MCF 10A (cell line): ENCODE results near the gene RAB18. TPM values are rescaled to one million over a fixed set of nuclear protein-coding genes. Genes with fewer than 3 reads are reported as not detected.

Experiments used
- BruUV-seq: library from RNA; stranded (reverse); fragments of 400-500 nt; replicated peaks from 2 replicates; lab custom pipeline; 2021; lab: Mats Ljungman, UMichigan
- CTCF ChIA-PET: fragments of 300-600 bp; sonication (Branson Sonifier 250); formaldehyde crosslinking; extraction: SDS; loops from one replicate; lab custom pipeline; 2021; ENCODE audit warnings: antibody characterized with exemption, inconsistent platforms; lab: Yijun Ruan, JAX
- POLR2A ChIA-PET: fragments of 300-600, 350-650 bp; sonication (Branson Sonifier 250); formaldehyde crosslinking; extraction: SDS; loops from one replicate; lab custom pipeline; 2020; ENCODE audit warnings: antibody characterized with exemption, inconsistent platforms; lab: Yijun Ruan, JAX
- DNase-seq: peaks from one replicate; pipeline ENCODE4 v3.0.0-alpha.2; 2018; ENCODE audit not compliant: unreplicated experiment
- H3K27ac Mint-ChIP-seq: one replicate; pipeline ENCODE4 v1.8.0; 2022; ENCODE audit warnings: mild to moderate bottlenecking, low read depth, mixed read lengths; ENCODE audit not compliant: unreplicated experiment
- H3K27me3 Mint-ChIP-seq: one replicate; pipeline ENCODE4 v1.8.0; 2022; ENCODE audit warnings: mixed read lengths; ENCODE audit not compliant: insufficient read depth, unreplicated experiment
- H3K36me3 Mint-ChIP-seq: one replicate; pipeline ENCODE4 v1.8.0; 2022; ENCODE audit warnings: mild to moderate bottlenecking, moderate library complexity, mixed read lengths; ENCODE audit not compliant: insufficient read depth, unreplicated experiment
- H3K4me1 Mint-ChIP-seq: one replicate; pipeline ENCODE4 v1.8.0; 2022; ENCODE audit warnings: mixed read lengths; ENCODE audit not compliant: insufficient read depth, unreplicated experiment
- H3K4me3 Mint-ChIP-seq: one replicate; pipeline ENCODE4 v1.8.0; 2022; ENCODE audit warnings: mild to moderate bottlenecking, moderate library complexity, mixed read lengths; ENCODE audit not compliant: unreplicated experiment
- H3K9me3 Mint-ChIP-seq: one replicate; pipeline ENCODE4 v1.8.0; 2022; ENCODE audit warnings: mixed read lengths; ENCODE audit not compliant: unreplicated experiment
- intact Hi-C: fragments of 100-400 bp; cut with micrococcal nuclease; formaldehyde crosslinking; loops from 2 replicates; pipeline ENCODE4 v1.14.1; 2022
- total RNA-seq: library from RNA; stranded (reverse); gene quantifications from 2 replicates; pipeline ENCODE4 v1.2.3, GENCODE V29; 2022
- TF ChIP-seq, protein P1 (sequence below): fragments of 200-600 bp; IDR thresholded peaks from one replicate; pipeline ENCODE4 v1.8.0; 2022; ENCODE audit warnings: antibody characterized with exemption, mild to moderate bottlenecking; ENCODE audit not compliant: unreplicated experiment

Gene RAB18
- total RNA-seq, 1 experiment from 2014 or later: 126 TPM

DNA sequence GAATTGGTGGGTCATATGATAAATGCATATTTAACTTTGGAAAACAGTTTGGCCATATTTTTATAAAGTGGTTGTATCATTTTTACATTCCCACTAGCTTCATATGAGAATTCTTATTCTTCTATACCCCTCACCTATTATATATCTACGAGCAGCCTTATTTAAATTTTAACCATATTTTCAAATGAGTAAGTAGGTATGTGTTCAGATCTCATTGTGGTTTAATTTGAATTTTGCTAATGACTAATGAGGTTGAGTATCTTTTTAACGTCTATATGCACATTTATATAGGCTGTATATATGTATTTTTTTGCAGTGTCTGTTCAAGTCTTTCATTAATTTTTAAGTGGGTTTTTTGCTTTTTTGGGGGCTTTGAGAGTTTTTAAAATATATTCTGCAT lies 14.2 kb downstream of the RAB18 start:
- TF ChIP-seq, protein P1, sequence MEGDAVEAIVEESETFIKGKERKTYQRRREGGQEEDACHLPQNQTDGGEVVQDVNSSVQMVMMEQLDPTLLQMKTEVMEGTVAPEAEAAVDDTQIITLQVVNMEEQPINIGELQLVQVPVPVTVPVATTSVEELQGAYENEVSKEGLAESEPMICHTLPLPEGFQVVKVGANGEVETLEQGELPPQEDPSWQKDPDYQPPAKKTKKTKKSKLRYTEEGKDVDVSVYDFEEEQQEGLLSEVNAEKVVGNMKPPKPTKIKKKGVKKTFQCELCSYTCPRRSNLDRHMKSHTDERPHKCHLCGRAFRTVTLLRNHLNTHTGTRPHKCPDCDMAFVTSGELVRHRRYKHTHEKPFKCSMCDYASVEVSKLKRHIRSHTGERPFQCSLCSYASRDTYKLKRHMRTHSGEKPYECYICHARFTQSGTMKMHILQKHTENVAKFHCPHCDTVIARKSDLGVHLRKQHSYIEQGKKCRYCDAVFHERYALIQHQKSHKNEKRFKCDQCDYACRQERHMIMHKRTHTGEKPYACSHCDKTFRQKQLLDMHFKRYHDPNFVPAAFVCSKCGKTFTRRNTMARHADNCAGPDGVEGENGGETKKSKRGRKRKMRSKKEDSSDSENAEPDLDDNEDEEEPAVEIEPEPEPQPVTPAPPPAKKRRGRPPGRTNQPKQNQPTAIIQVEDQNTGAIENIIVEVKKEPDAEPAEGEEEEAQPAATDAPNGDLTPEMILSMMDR: no peak
- DNase-seq: no peak
- peaks cover 31% of the 10 kb centered on the region for H3K4me1 Mint-ChIP-seq
- no peaks in the 10 kb centered on the region for H3K27me3 Mint-ChIP-seq
- no peak overlapping the region for H3K27ac Mint-ChIP-seq
- no peaks in the 10 kb centered on the region for H3K9me3 Mint-ChIP-seq
- intact Hi-C loops: no loop called here
- ChIA-PET CTCF (interaction anchor here (0.7 kb wide), 1 partner anchor 82 kb away, joined by 3 read pairs; no protein-coding TSS in a partner anchor), POLR2A (no interaction called here)
- no peak overlapping the region for H3K4me3 Mint-ChIP-seq
- peaks cover 46% of the 10 kb centered on the region for H3K36me3 Mint-ChIP-seq
- no TSS peak for BruUV-seq

DNA sequence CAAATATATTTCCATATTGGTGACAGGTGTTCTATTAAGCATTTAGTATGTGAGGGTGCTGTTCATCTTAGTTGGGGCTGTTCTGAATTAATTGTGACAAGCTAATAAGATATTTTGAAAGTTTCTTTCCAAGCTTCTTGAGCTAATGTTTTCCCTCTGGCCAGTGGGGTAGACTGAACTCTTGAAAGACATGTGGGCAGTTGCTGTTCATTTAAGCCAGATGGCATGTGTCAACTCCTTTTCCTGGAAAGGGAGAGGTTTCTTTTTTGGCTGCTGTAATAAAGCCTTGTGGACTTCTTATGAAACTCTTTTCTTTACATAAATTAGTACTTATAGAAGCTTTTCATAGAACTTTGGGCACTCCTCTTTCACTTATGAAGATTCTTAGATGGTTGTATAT lies 21.7 kb downstream of the RAB18 start:
- Mint-ChIP-seq H3K9me3 (no peaks in the 10 kb centered on the region), H3K4me1 (peaks cover 51% of the 10 kb centered on the region), H3K27me3 (no peaks in the 10 kb centered on the region), H3K4me3 (no peak overlapping the region), H3K27ac (no peak overlapping the region), H3K36me3 (peaks cover 35% of the 10 kb centered on the region)
- DNase-seq: peak; percentile 60
- BruUV-seq: no TSS peak
- TF ChIP-seq, protein P1: no peak
- intact Hi-C loops: no loop called here
- ChIA-PET POLR2A (interaction anchor here (1.0 to 3.7 kb wide), 5 partner anchors 12 to 286 kb away, joined by 3 to 26 read pairs (median 5); partner anchors contain the start of gene RAB18), CTCF (interaction anchor here (0.6 to 0.8 kb wide), 2 partner anchors 45 to 1727 kb away, joined by 3 read pairs; no protein-coding TSS in a partner anchor)

DNA sequence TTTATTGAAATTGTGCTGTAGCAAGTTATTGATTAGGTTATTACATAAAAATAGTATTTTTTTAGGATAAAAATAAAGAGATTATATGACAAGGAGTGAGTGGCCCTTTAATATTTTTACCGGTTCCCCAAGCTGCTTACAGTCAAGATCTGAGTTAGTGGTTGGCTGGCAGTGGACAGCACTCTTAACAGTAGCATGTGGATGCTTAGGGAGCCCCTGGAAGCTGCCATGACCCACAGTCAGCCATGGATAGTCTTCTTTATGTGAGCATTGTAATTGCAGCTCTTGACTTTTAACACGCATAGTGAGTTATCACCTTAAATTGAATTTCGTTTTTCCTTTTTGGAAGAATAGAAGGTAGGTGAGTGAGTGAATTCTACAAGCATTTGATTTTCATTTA lies 22.1 kb downstream of the RAB18 start:
- Mint-ChIP-seq H3K36me3 (peaks cover 31% of the 10 kb centered on the region), H3K4me3 (no peak overlapping the region), H3K9me3 (no peaks in the 10 kb centered on the region), H3K27ac (no peak overlapping the region), H3K4me1 (peaks cover 52% of the 10 kb centered on the region), H3K27me3 (no peaks in the 10 kb centered on the region)
- CTCF ChIA-PET: interaction anchor here (0.6 kb wide), 1 partner anchor 1726 kb away, joined by 3 read pairs; no protein-coding TSS in a partner anchor
- no TSS peak for BruUV-seq
- no peak for DNase-seq
- intact Hi-C loops: no loop called here
- TF ChIP-seq, protein P1: no peak
- POLR2A ChIA-PET: interaction anchor here (1.0 to 3.7 kb wide), 5 partner anchors 13 to 286 kb away, joined by 3 to 26 read pairs (median 5); partner anchors contain the start of gene RAB18

DNA sequence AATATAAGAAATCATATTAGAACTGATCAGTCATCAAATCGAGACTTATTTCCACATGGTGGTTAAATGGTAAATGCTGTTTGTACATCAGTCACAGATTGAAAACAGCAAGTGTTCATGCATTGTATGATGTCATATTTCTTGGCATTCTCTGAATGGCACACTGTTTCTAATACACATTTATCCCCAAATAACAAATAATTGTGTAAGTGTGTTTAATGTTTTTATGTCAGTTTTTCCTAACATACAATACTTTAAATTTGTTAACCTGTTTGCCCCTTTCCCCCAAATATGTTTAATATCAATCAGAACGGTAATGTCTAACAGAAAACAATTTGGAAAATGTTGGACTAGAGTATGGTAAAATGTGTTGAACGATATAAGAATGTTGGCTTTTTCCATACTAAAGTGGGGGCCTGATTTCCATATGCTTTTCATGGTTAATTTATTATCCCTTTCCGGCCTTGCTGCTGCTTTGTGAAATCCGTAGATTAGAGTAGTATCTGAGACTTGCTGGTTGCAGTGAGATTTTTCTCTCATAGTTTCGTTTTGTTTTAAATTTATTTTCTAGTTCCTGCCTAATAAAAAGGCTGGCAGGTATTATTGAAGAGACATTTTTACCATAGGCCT lies 23.7 kb downstream of the RAB18 start:
- ChIA-PET CTCF (no interaction called here), POLR2A (interaction anchor here (1.4 kb wide), 1 partner anchor 42 kb away, joined by 3 read pairs; no protein-coding TSS in a partner anchor)
- Mint-ChIP-seq H3K36me3 (peaks cover 36% of the 10 kb centered on the region), H3K4me1 (peaks cover 43% of the 10 kb centered on the region), H3K27ac (no peak overlapping the region), H3K4me3 (no peak overlapping the region), H3K9me3 (no peaks in the 10 kb centered on the region), H3K27me3 (no peaks in the 10 kb centered on the region)
- intact Hi-C loops: no loop called here
- TF ChIP-seq, protein P1: no peak
- DNase-seq: no peak
- no TSS peak for BruUV-seq
